ENCODE measurements around the gene RFX4.

RFX4 gene

GRCh38 chr12:106739815-106740530, 157.2 kb downstream of the RFX4 start:
- no peaks in the 10 kb centered on the region for H3K4me1 ChIP-seq (ENCODE audit: control extremely low read depth in 1 of 4, control insufficient read depth in 4 of 4, insufficient read depth in 4 of 4, low read length in 3 of 4)
- H3K27ac ChIP-seq (ENCODE audit: insufficient read depth in 1 of 2, low read depth in 1 of 2, low read length in 2 of 2, poor library complexity in 1 of 2, severe bottlenecking in 2 of 2), result no peak overlapping the region
- 93% methylated on average over 9 of the region's 10 CpGs for WGBS (ENCODE audit: insufficient coverage)
- H3K27me3 ChIP-seq (replicated peaks in 2 of 5; ENCODE audit: control insufficient read depth in 4 of 5, insufficient read depth in 5 of 5, low read length in 4 of 5), result peaks cover 0 to 63% (median 17%) of the 10 kb centered on the region in 5 experiments
- H3K4me3 ChIP-seq (ENCODE audit: control insufficient read depth in 1 of 7, extremely low read depth in 1 of 7, insufficient read depth in 4 of 7, low read depth in 2 of 7, low read length in 6 of 7), result no peak overlapping the region
- ChIA-PET CTCF (interaction anchor here (0.6 to 1.6 kb wide), 3 partner anchors 11 to 1171 kb away, joined by 3 to 4 read pairs (median 3); no protein-coding TSS in a partner anchor), POLR2A (no interaction called here)
- no peaks in the 10 kb centered on the region for H3K9me3 ChIP-seq (ENCODE audit: control extremely low read depth in 1 of 5, control insufficient read depth in 4 of 5, insufficient read depth in 2 of 5, low read depth in 1 of 5, low read length in 4 of 5)
- no peak for DNase-seq
- no peaks in the 10 kb centered on the region for H3K36me3 ChIP-seq (ENCODE audit: control insufficient read depth in 4 of 4, insufficient read depth in 4 of 4, low read length in 3 of 4)

- DNase-seq, result no peak
- POLR2A ChIA-PET, result no interaction called here
- Histone ChIP-seq H3K4me1 (ENCODE audit: control extremely low read depth in 1 of 4, control insufficient read depth in 4 of 4, insufficient read depth in 4 of 4, low read length in 3 of 4) (no peaks in the 10 kb centered on the region), H3K27me3 (replicated peaks in 2 of 5; ENCODE audit: control insufficient read depth in 4 of 5, insufficient read depth in 5 of 5, low read length in 4 of 5) (peaks cover 0 to 65% (median 20%) of the 10 kb centered on the region in 5 experiments), H3K4me3 (ENCODE audit: control insufficient read depth in 1 of 7, extremely low read depth in 1 of 7, insufficient read depth in 4 of 7, low read depth in 2 of 7, low read length in 6 of 7) (no peak overlapping the region), H3K27ac (ENCODE audit: insufficient read depth in 1 of 2, low read depth in 1 of 2, low read length in 2 of 2, poor library complexity in 1 of 2, severe bottlenecking in 2 of 2) (no peak overlapping the region), H3K9me3 (ENCODE audit: control extremely low read depth in 1 of 5, control insufficient read depth in 4 of 5, insufficient read depth in 2 of 5, low read depth in 1 of 5, low read length in 4 of 5) (no peaks in the 10 kb centered on the region), H3K36me3 (ENCODE audit: control insufficient read depth in 4 of 4, insufficient read depth in 4 of 4, low read length in 3 of 4) (no peaks in the 10 kb centered on the region)
- CTCF ChIA-PET, result interaction anchor here (1.0 to 1.6 kb wide), 2 partner anchors 12 to 16 kb away, joined by 3 to 4 read pairs; no protein-coding TSS in a partner anchor
- WGBS (ENCODE audit: insufficient coverage), result 55% methylated on average over 4 of the region's 5 CpGs
These were observed 158.0 kb downstream of the RFX4 start for GRCh38 chr12:106740818-106741217.

DNA sequence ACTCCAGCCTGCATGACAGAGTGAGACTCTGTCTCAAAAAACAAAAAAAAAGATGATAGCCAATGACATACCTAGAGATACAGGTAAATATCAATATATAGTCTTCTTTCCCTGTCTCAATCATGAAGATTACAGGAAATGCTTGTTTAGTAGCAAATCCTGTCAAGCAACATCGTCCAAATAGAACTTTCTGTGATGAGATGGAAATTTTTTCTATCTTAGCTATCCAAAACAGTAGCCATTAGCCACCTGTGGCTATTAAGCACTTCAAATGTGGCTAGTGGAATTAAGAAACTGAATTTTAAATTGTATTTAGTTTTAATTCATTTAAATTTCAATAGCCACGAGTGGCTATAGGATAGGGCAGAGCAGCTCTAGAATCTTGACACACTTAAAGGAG, 158.4 kb downstream of the RFX4 start:
- no CpG with 5 or more reads among the region's 2 CpGs for WGBS (ENCODE audit: insufficient coverage)
- Histone ChIP-seq H3K36me3 (ENCODE audit: control insufficient read depth in 4 of 4, insufficient read depth in 4 of 4, low read length in 3 of 4) (no peaks in the 10 kb centered on the region), H3K4me3 (ENCODE audit: control insufficient read depth in 1 of 7, extremely low read depth in 1 of 7, insufficient read depth in 4 of 7, low read depth in 2 of 7, low read length in 6 of 7) (no peak overlapping the region), H3K27me3 (replicated peaks in 2 of 5; ENCODE audit: control insufficient read depth in 4 of 5, insufficient read depth in 5 of 5, low read length in 4 of 5) (peaks cover 0 to 61% (median 17%) of the 10 kb centered on the region in 5 experiments), H3K4me1 (ENCODE audit: control extremely low read depth in 1 of 4, control insufficient read depth in 4 of 4, insufficient read depth in 4 of 4, low read length in 3 of 4) (no peaks in the 10 kb centered on the region), H3K9me3 (ENCODE audit: control extremely low read depth in 1 of 5, control insufficient read depth in 4 of 5, insufficient read depth in 2 of 5, low read depth in 1 of 5, low read length in 4 of 5) (no peaks in the 10 kb centered on the region), H3K27ac (ENCODE audit: insufficient read depth in 1 of 2, low read depth in 1 of 2, low read length in 2 of 2, poor library complexity in 1 of 2, severe bottlenecking in 2 of 2) (no peak overlapping the region)
- POLR2A ChIA-PET, result no interaction called here
- no peak for DNase-seq
- CTCF ChIA-PET, result interaction anchor here (1.6 kb wide), 1 partner anchor 12 kb away, joined by 4 read pairs; no protein-coding TSS in a partner anchor

- Histone ChIP-seq H3K27ac (ENCODE audit: insufficient read depth in 1 of 2, low read depth in 1 of 2, low read length in 2 of 2, poor library complexity in 1 of 2, severe bottlenecking in 2 of 2) (no peak overlapping the region), H3K4me3 (ENCODE audit: control insufficient read depth in 1 of 7, extremely low read depth in 1 of 7, insufficient read depth in 4 of 7, low read depth in 2 of 7, low read length in 6 of 7) (no peak overlapping the region), H3K36me3 (ENCODE audit: control insufficient read depth in 4 of 4, insufficient read depth in 4 of 4, low read length in 3 of 4) (no peaks in the 10 kb centered on the region), H3K9me3 (ENCODE audit: control extremely low read depth in 1 of 5, control insufficient read depth in 4 of 5, insufficient read depth in 2 of 5, low read depth in 1 of 5, low read length in 4 of 5) (no peaks in the 10 kb centered on the region), H3K27me3 (replicated peaks in 2 of 5; ENCODE audit: control insufficient read depth in 4 of 5, insufficient read depth in 5 of 5, low read length in 4 of 5) (peaks cover 0 to 45% (median 13%) of the 10 kb centered on the region in 5 experiments), H3K4me1 (ENCODE audit: control extremely low read depth in 1 of 4, control insufficient read depth in 4 of 4, insufficient read depth in 4 of 4, low read length in 3 of 4) (no peaks in the 10 kb centered on the region)
- ChIA-PET CTCF (no interaction called here), POLR2A (no interaction called here)
- WGBS (ENCODE audit: insufficient coverage), result 69% methylated on average over 7 of the region's 8 CpGs
- no peak for DNase-seq
These were observed 160.6 kb downstream of the RFX4 start for GRCh38 chr12:106743270-106743988.

DNA sequence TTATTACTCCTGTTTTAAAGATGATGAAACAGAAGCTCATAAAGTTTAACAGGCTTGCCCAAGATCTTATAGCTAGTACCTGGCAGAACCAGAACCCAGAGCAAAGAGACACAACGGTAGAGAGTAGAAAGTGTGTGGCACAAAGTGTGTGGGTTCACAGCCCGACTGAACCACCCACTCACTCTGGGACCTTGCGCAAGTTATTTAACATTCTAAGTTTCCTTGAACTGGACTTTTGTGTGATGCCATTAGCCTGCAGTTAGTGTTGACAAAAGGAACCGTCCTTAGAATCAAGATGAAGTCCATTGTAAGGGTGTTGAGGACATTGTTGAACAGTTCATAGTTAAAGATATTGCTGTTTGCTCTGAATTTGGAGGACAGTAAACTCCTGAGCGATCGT, 161.8 kb downstream of the RFX4 start:
- POLR2A ChIA-PET, result no interaction called here
- WGBS (ENCODE audit: insufficient coverage), result 90% methylated on average over 6 of the region's 6 CpGs

GRCh38 chr12:106745181-106745745, 162.5 kb downstream of the RFX4 start:
- no peaks in the 10 kb centered on the region for H3K9me3 ChIP-seq (ENCODE audit: control extremely low read depth in 1 of 5, control insufficient read depth in 4 of 5, insufficient read depth in 2 of 5, low read depth in 1 of 5, low read length in 4 of 5)
- peaks cover 0 to 37% (median 11%) of the 10 kb centered on the region in 5 experiments for H3K27me3 ChIP-seq (replicated peaks in 2 of 5; ENCODE audit: control insufficient read depth in 4 of 5, insufficient read depth in 5 of 5, low read length in 4 of 5)
- H3K4me3 ChIP-seq (ENCODE audit: control insufficient read depth in 1 of 7, extremely low read depth in 1 of 7, insufficient read depth in 4 of 7, low read depth in 2 of 7, low read length in 6 of 7), result no peak overlapping the region
- ChIA-PET POLR2A (no interaction called here), CTCF (no interaction called here)
- H3K27ac ChIP-seq (ENCODE audit: insufficient read depth in 1 of 2, low read depth in 1 of 2, low read length in 2 of 2, poor library complexity in 1 of 2, severe bottlenecking in 2 of 2), result no peak overlapping the region
- H3K4me1 ChIP-seq (ENCODE audit: control extremely low read depth in 1 of 4, control insufficient read depth in 4 of 4, insufficient read depth in 4 of 4, low read length in 3 of 4), result no peaks in the 10 kb centered on the region
- no peak for DNase-seq
- WGBS (ENCODE audit: insufficient coverage), result no CpG with 5 or more reads among the region's 4 CpGs
- no peaks in the 10 kb centered on the region for H3K36me3 ChIP-seq (ENCODE audit: control insufficient read depth in 4 of 4, insufficient read depth in 4 of 4, low read length in 3 of 4)

More for the DNA sequence above, 161.8 kb downstream of the RFX4 start:
- no peak for DNase-seq
- no peaks in the 10 kb centered on the region for H3K4me1 ChIP-seq (ENCODE audit: control extremely low read depth in 1 of 4, control insufficient read depth in 4 of 4, insufficient read depth in 4 of 4, low read length in 3 of 4)
- CTCF ChIA-PET, result no interaction called here
- no peak overlapping the region for H3K27ac ChIP-seq (ENCODE audit: insufficient read depth in 1 of 2, low read depth in 1 of 2, low read length in 2 of 2, poor library complexity in 1 of 2, severe bottlenecking in 2 of 2)
- no peaks in the 10 kb centered on the region for H3K36me3 ChIP-seq (ENCODE audit: control insufficient read depth in 4 of 4, insufficient read depth in 4 of 4, low read length in 3 of 4)
- H3K27me3 ChIP-seq (replicated peaks in 2 of 5; ENCODE audit: control insufficient read depth in 4 of 5, insufficient read depth in 5 of 5, low read length in 4 of 5), result peaks cover 0 to 40% (median 11%) of the 10 kb centered on the region in 5 experiments
- H3K4me3 ChIP-seq (ENCODE audit: control insufficient read depth in 1 of 7, extremely low read depth in 1 of 7, insufficient read depth in 4 of 7, low read depth in 2 of 7, low read length in 6 of 7), result no peak overlapping the region
- H3K9me3 ChIP-seq (ENCODE audit: control extremely low read depth in 1 of 5, control insufficient read depth in 4 of 5, insufficient read depth in 2 of 5, low read depth in 1 of 5, low read length in 4 of 5), result no peaks in the 10 kb centered on the region

DNA sequence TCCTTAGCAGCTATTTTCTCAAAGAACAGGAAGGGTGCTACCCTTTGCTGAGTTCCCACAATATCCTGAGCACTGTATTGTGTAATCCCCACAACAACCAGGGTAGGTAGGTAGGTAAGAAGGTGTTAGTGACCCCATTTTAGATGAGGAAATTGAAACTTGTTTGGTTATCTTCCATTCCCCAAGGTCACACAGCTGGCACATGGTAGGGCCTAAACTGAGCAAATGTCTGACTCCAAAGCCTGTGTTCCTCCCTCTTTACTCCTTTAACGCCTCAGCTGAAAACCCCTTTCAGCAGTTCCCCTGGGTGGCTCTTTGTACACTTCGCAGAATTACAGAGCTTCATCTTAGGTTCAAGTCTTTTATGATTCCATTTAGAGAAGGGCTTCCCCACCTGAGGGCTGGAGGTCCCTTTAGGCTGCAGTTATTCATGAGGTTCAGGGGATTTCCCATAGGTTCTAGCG, 165.2 kb downstream of the RFX4 start:
- ChIA-PET POLR2A (no interaction called here), CTCF (interaction anchor here (1.3 kb wide), 1 partner anchor 38 kb away, joined by 4 read pairs; no protein-coding TSS in a partner anchor)
- Histone ChIP-seq H3K4me3 (ENCODE audit: control insufficient read depth in 1 of 7, extremely low read depth in 1 of 7, insufficient read depth in 4 of 7, low read depth in 2 of 7, low read length in 6 of 7) (no peak overlapping the region), H3K9me3 (ENCODE audit: control extremely low read depth in 1 of 5, control insufficient read depth in 4 of 5, insufficient read depth in 2 of 5, low read depth in 1 of 5, low read length in 4 of 5) (peaks cover 0 to 8% (median 4%) of the 10 kb centered on the region in 5 experiments), H3K36me3 (ENCODE audit: control insufficient read depth in 4 of 4, insufficient read depth in 4 of 4, low read length in 3 of 4) (no peaks in the 10 kb centered on the region), H3K4me1 (ENCODE audit: control extremely low read depth in 1 of 4, control insufficient read depth in 4 of 4, insufficient read depth in 4 of 4, low read length in 3 of 4) (no peaks in the 10 kb centered on the region), H3K27ac (ENCODE audit: insufficient read depth in 1 of 2, low read depth in 1 of 2, low read length in 2 of 2, poor library complexity in 1 of 2, severe bottlenecking in 2 of 2) (no peak overlapping the region), H3K27me3 (replicated peaks in 2 of 5; ENCODE audit: control insufficient read depth in 4 of 5, insufficient read depth in 5 of 5, low read length in 4 of 5) (peaks cover 0 to 22% (median 11%) of the 10 kb centered on the region in 5 experiments)
- WGBS (ENCODE audit: insufficient coverage), result 94% methylated on average over 2 of the region's 3 CpGs
- DNase-seq, result no peak
